Measurements from ENCODE around the gene CBX1. TPM values are rescaled to one million over a fixed set of nuclear protein-coding genes. Genes with fewer than 3 reads are reported as not detected.

The CBX1 gene
- total and polyA plus RNA-seq, 2 experiments from 2014 or later: 38.3 to 102 TPM

DNA sequence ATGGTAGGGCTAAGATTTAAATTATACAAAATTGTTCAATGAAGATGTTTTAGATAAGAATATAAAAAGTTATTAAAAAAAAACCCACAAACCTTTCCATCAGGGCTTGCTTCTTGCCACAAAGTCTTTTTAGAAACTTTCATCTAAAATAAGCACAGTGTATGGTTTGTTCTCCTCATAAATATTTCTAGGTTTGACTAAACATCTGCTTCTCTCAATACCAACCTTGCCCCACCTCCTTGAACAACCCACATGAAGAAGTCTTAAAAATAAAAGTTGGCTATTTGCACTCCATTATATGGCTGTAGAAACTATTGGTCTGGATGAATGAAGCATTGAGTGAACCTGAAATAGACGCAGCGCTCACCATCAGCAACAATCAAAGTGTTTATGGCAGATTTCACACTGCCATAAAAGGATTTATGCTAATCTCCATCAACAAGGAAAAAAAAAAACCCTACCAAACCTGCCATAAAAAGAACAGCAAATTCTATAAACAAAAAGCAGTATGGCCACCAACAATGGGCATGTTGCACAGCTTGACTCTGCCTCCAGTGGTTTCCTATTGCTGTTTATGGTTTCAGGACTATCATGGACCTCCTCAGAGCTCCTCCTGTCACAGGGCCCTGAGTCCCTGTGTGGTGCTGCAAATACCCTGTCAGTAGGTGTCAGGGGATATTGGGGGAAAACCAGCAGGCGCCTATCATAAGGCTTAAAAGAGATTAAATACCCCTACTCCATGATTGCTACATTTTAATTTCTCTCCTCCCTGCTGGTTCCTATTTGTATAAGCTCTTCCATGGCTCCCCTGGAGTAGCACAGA lies 43.9 kb upstream of the CBX1 start:
- TF ChIP-seq, protein P1, sequence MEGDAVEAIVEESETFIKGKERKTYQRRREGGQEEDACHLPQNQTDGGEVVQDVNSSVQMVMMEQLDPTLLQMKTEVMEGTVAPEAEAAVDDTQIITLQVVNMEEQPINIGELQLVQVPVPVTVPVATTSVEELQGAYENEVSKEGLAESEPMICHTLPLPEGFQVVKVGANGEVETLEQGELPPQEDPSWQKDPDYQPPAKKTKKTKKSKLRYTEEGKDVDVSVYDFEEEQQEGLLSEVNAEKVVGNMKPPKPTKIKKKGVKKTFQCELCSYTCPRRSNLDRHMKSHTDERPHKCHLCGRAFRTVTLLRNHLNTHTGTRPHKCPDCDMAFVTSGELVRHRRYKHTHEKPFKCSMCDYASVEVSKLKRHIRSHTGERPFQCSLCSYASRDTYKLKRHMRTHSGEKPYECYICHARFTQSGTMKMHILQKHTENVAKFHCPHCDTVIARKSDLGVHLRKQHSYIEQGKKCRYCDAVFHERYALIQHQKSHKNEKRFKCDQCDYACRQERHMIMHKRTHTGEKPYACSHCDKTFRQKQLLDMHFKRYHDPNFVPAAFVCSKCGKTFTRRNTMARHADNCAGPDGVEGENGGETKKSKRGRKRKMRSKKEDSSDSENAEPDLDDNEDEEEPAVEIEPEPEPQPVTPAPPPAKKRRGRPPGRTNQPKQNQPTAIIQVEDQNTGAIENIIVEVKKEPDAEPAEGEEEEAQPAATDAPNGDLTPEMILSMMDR (IDR thresholded peaks at IDR 0.05; ENCODE audit: low read depth, low read length): no peak
- H3K9me3 ChIP-seq (ENCODE audit: low read depth): no peaks in the 10 kb centered on the region
- DNase-seq (ENCODE audit: low read depth in 1 of 2, low spot score in 1 of 2): no peak
- peaks cover 40% of the 10 kb centered on the region for H3K27me3 ChIP-seq
- H3K4me1 ChIP-seq (ENCODE audit: low read depth): no peaks in the 10 kb centered on the region
- no peak overlapping the region for H3K4me3 ChIP-seq
- no peak overlapping the region for H3K27ac ChIP-seq
- no peaks in the 10 kb centered on the region for H3K36me3 ChIP-seq

DNA sequence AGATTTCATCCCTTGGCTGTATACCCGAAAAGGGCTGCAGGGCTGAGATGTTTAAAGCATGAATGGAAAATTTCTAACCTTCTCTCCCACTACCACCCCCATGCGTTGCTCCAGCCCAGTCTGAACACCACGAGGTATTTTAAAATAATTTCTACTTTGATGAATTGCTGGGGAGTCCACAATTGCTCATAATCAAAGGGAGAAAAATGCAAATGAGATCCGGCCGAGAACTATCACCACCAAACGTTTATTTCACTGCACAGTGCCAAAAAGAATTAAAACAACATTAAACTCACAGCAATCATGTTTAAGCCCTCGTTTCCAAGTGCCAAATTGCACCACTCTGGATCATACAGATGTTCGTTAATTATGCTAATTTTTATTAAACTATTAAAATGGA lies 43.0 kb upstream of the CBX1 start:
- H3K36me3 ChIP-seq: no peaks in the 10 kb centered on the region
- H3K27ac ChIP-seq: no peak overlapping the region
- H3K4me1 ChIP-seq (ENCODE audit: low read depth): no peaks in the 10 kb centered on the region
- TF ChIP-seq, protein P1 (IDR thresholded peaks at IDR 0.05; ENCODE audit: low read depth, low read length): no peak
- peaks cover 35% of the 10 kb centered on the region for H3K27me3 ChIP-seq
- no peaks in the 10 kb centered on the region for H3K9me3 ChIP-seq (ENCODE audit: low read depth)
- DNase-seq (ENCODE audit: low read depth in 1 of 2, low spot score in 1 of 2): no peak
- H3K4me3 ChIP-seq: no peak overlapping the region

DNA sequence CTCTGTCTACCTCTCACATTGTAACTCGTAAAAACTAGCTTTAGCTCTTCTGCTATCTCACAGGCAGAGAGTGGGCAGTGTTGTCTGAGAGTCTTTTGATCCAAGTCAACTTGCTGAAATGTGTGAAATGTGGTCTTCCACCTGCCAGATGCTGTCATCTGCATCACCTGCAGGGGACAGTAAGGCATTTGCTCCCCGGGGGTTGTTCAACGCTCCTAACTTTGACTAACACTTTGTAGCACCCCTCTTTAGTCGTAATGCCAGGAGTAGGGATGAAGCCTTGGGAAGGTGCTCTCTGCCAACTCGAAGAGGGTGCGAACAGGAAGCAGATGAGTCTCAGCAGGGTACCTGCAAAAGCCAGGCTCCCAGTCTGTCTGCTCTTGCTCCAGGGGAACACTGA lies 42.4 kb upstream of the CBX1 start:
- no peaks in the 10 kb centered on the region for H3K36me3 ChIP-seq
- no peak overlapping the region for H3K4me3 ChIP-seq
- TF ChIP-seq, protein P1 (IDR thresholded peaks at IDR 0.05; ENCODE audit: low read depth, low read length): no peak
- H3K9me3 ChIP-seq (ENCODE audit: low read depth): no peaks in the 10 kb centered on the region
- peak in 1 of 2 donors; percentile 12 for DNase-seq (ENCODE audit: low read depth in 1 of 2, low spot score in 1 of 2)
- H3K4me1 ChIP-seq (ENCODE audit: low read depth): no peaks in the 10 kb centered on the region
- H3K27ac ChIP-seq: no peak overlapping the region
- peaks cover 29% of the 10 kb centered on the region for H3K27me3 ChIP-seq

DNA sequence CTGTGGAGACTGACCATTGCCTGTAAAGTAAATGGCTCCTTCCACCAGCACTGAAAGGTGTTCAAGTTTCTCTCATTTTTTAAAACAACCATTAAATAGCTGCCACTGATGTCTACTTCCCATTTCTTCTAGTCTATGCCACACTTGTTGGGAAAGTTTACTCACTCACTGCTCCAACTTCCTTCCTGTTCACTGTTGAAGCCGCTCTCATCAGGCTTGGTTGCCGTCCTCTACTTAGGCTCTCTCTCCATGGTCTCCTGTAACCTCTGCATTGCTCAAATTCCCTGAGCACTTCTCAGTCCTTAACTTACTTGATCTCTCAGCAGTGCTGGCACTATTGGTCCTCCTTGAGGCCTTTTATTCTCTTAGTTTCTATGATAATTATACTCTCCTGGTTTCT lies 38.7 kb upstream of the CBX1 start:
- Histone ChIP-seq H3K4me1 (ENCODE audit: low read depth) (no peaks in the 10 kb centered on the region), H3K36me3 (no peaks in the 10 kb centered on the region), H3K27me3 (peaks cover 11% of the 10 kb centered on the region), H3K27ac (no peak overlapping the region), H3K4me3 (no peak overlapping the region), H3K9me3 (ENCODE audit: low read depth) (no peaks in the 10 kb centered on the region)
- TF ChIP-seq, protein P1 (IDR thresholded peaks at IDR 0.05; ENCODE audit: low read depth, low read length): no peak
- peak in 1 of 2 donors; percentile 7 for DNase-seq (ENCODE audit: low read depth in 1 of 2, low spot score in 1 of 2)

DNA sequence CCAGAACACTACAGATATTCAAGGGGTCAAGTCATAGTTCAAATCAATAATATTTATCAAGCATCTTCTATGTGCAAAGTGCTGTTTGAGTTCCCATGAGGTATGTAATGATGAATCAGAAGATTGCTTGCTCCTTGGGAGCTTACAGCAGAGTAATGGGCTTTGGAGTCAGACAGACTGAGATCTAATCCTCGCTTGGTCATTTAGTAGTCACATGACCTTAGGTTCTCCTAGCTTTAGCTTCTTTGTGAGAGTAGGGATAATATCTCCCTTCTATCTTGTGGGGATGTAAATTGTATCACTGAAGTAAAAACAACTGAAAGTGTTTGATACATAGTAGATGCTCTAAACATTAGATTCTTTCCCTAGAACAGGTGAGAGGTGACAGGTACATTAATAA lies 36.4 kb upstream of the CBX1 start:
- Histone ChIP-seq H3K27ac (no peak overlapping the region), H3K27me3 (peaks cover 7% of the 10 kb centered on the region), H3K4me1 (ENCODE audit: low read depth) (no peaks in the 10 kb centered on the region), H3K36me3 (no peaks in the 10 kb centered on the region), H3K4me3 (no peak overlapping the region), H3K9me3 (ENCODE audit: low read depth) (no peaks in the 10 kb centered on the region)
- no peak for DNase-seq (ENCODE audit: low read depth in 1 of 2, low spot score in 1 of 2)
- TF ChIP-seq, protein P1 (IDR thresholded peaks at IDR 0.05; ENCODE audit: low read depth, low read length): no peak

All from cardiac muscle cell (in vitro differentiated cells and primary cell).